Natural killer cell (primary cell): ENCODE measurements around the gene CERS6. TPM values are rescaled to one million over a fixed set of nuclear protein-coding genes. Genes with fewer than 3 reads are reported as not detected.

ENCODE experiments used
- ATAC-seq, 3 donors: fragments of 150-1000 bp in 2 of 3; fragments of 200-7000 bp in 1 of 3; cut with Tn5 transposase; 1 replicate in 1 of 3; 2 replicates in 2 of 3; pipeline ENCODE4 v1.10.0; 2021; ENCODE audit warnings: mild to moderate bottlenecking in 2 of 3, moderate library complexity in 2 of 3
- DNase-seq, 2 donors: peaks; one replicate each; pipeline versions ENCODE4 v3.0.0 to v3.0.0-alpha.2; 2013 to 2021; ENCODE audit warnings: mixed read lengths in 1 of 2
- H3K27ac ChIP-seq: one replicate; pipeline ENCODE4 v1.5.1; 2013; ENCODE audit warnings: mild to moderate bottlenecking, low read length
- H3K27me3 ChIP-seq: one replicate; pipeline ENCODE4 v1.6.1; 2013; ENCODE audit warnings: low read length; ENCODE audit not compliant: control insufficient read depth, insufficient read depth
- H3K36me3 ChIP-seq: one replicate; pipeline ENCODE4 v1.6.1; 2013; ENCODE audit warnings: low read length; ENCODE audit not compliant: control insufficient read depth, insufficient read depth
- H3K4me1 ChIP-seq: one replicate; pipeline ENCODE4 v1.6.1; 2013; ENCODE audit warnings: low read length; ENCODE audit not compliant: control insufficient read depth, insufficient read depth
- H3K4me3 ChIP-seq: one replicate; pipeline ENCODE4 v1.5.1; 2013; ENCODE audit warnings: low read length
- H3K9me3 ChIP-seq: one replicate; pipeline ENCODE4 v1.6.1; 2013; ENCODE audit warnings: low read length; ENCODE audit not compliant: control insufficient read depth, insufficient read depth
- H3K27ac Mint-ChIP-seq, 2 donors: one replicate each; pipeline ENCODE4 v1.8.0; 2022; ENCODE audit warnings: mild to moderate bottlenecking in 2 of 2, mixed read lengths in 2 of 2, moderate library complexity in 1 of 2
- H3K27me3 Mint-ChIP-seq, 2 donors: one replicate each; pipeline ENCODE4 v1.8.0; 2022; ENCODE audit warnings: low read depth in 2 of 2, mixed read lengths in 2 of 2
- H3K36me3 Mint-ChIP-seq: one replicate; pipeline ENCODE4 v1.8.0; 2022; ENCODE audit warnings: mixed read lengths
- H3K4me1 Mint-ChIP-seq, 2 donors: one replicate each; pipeline ENCODE4 v1.8.0; 2022; ENCODE audit warnings: mixed read lengths in 2 of 2
- H3K4me3 Mint-ChIP-seq: one replicate; pipeline ENCODE4 v1.8.0; 2022; ENCODE audit warnings: mild to moderate bottlenecking, moderate library complexity, mixed read lengths
- H3K9me3 Mint-ChIP-seq, 2 donors: one replicate each; pipeline ENCODE4 v1.8.0; 2022; ENCODE audit warnings: mixed read lengths in 2 of 2
- CTCF ChIP-seq: fragments of 200-600 bp; IDR thresholded peaks from one replicate; pipeline ENCODE4 v1.8.0; 2022; ENCODE audit warnings: antibody characterized with exemption
- WGBS: methylation state at CpG from one replicate; pipeline ENCODE4 v1.1.7; 2013; ENCODE audit warnings: missing lambda C conversion rate; ENCODE audit not compliant: insufficient coverage; 5-methylcytosine and 5-hydroxymethylcytosine counted together
- intact Hi-C: fragments of 100-400 bp; cut with micrococcal nuclease; formaldehyde crosslinking; loops from one replicate; pipeline ENCODE4 v1.14.2; 2022
- total RNA-seq, 4 donors: library from RNA; stranded (reverse); fragments of 120-200 nt in 1 of 4; gene quantifications; one replicate each; pipeline versions ENCODE4 v1.2.3 to v1.2.4, GENCODE V29; 2013 to 2022

CERS6 gene
- total RNA-seq, 3 donors from 2014 or later (not counting 1 experiment from before 2014, with no cell fraction given), result 9.1 to 13.5 (median 11.8) TPM

- H3K4me1 Mint-ChIP-seq, result peaks cover 22 to 39% of the 10 kb centered on the region in 2 donors
- H3K4me3 Mint-ChIP-seq, result no peak overlapping the region
- no peaks in the 10 kb centered on the region for H3K27me3 Mint-ChIP-seq
- no peaks in the 10 kb centered on the region for H3K36me3 Mint-ChIP-seq
- WGBS, result 29% methylated on average over 1 of the region's 1 CpG
- Histone ChIP-seq H3K27ac (no peak overlapping the region), H3K4me1 (no peaks in the 10 kb centered on the region), H3K27me3 (no peaks in the 10 kb centered on the region), H3K36me3 (no peaks in the 10 kb centered on the region), H3K9me3 (no peaks in the 10 kb centered on the region), H3K4me3 (no peak overlapping the region)
- intact Hi-C loops, result no loop called here
- peak overlapping the region; percentile 19 to 27 for H3K27ac Mint-ChIP-seq
- DNase-seq, result no peak
- no peaks in the 10 kb centered on the region for H3K9me3 Mint-ChIP-seq
- no peak for ATAC-seq
- TF ChIP-seq CTCF, result no peak
Observed at GRCh38 chr2:168594778-168595177, 138.7 kb downstream of the CERS6 start.

GRCh38 chr2:168596881-168597655, 141.0 kb downstream of the CERS6 start:
- no peaks in the 10 kb centered on the region for H3K27me3 Mint-ChIP-seq
- DNase-seq, result no peak
- Histone ChIP-seq H3K4me1 (no peaks in the 10 kb centered on the region), H3K27ac (no peak overlapping the region), H3K4me3 (no peak overlapping the region), H3K36me3 (no peaks in the 10 kb centered on the region), H3K27me3 (no peaks in the 10 kb centered on the region), H3K9me3 (no peaks in the 10 kb centered on the region)
- WGBS, result 90% methylated on average over 5 of the region's 6 CpGs
- H3K4me3 Mint-ChIP-seq, result no peak overlapping the region
- no peak for ATAC-seq
- intact Hi-C loops, result no loop called here
- no peak for TF ChIP-seq CTCF
- H3K27ac Mint-ChIP-seq, result no peak overlapping the region
- H3K36me3 Mint-ChIP-seq, result no peaks in the 10 kb centered on the region
- peaks cover 22 to 31% of the 10 kb centered on the region in 2 donors for H3K4me1 Mint-ChIP-seq
- H3K9me3 Mint-ChIP-seq, result no peaks in the 10 kb centered on the region

- H3K4me3 Mint-ChIP-seq, result no peak overlapping the region
- Histone ChIP-seq H3K9me3 (no peaks in the 10 kb centered on the region), H3K27ac (no peak overlapping the region), H3K36me3 (no peaks in the 10 kb centered on the region), H3K4me1 (no peaks in the 10 kb centered on the region), H3K27me3 (no peaks in the 10 kb centered on the region), H3K4me3 (no peak overlapping the region)
- no peaks in the 10 kb centered on the region for H3K27me3 Mint-ChIP-seq
- WGBS, result 100% methylated on average over 1 of the region's 1 CpG
- DNase-seq, result no peak
- H3K36me3 Mint-ChIP-seq, result peaks cover 4% of the 10 kb centered on the region
- intact Hi-C loops, result no loop called here
- H3K9me3 Mint-ChIP-seq, result peaks cover 0 to 3% of the 10 kb centered on the region in 2 donors
- peaks cover 21 to 29% of the 10 kb centered on the region in 2 donors for H3K4me1 Mint-ChIP-seq
- TF ChIP-seq CTCF, result no peak
- ATAC-seq, result no peak
- H3K27ac Mint-ChIP-seq, result no peak overlapping the region
Observed at GRCh38 chr2:168599738-168600137, 143.7 kb downstream of the CERS6 start.

- 100% methylated on average over 2 of the region's 2 CpGs for WGBS
- no peak overlapping the region for H3K27ac Mint-ChIP-seq
- DNase-seq (no peak), ATAC-seq (no peak)
- no peak for TF ChIP-seq CTCF
- Histone ChIP-seq H3K4me3 (no peak overlapping the region), H3K9me3 (peaks cover 11% of the 10 kb centered on the region), H3K4me1 (no peaks in the 10 kb centered on the region), H3K27ac (no peak overlapping the region), H3K27me3 (no peaks in the 10 kb centered on the region), H3K36me3 (no peaks in the 10 kb centered on the region)
- H3K27me3 Mint-ChIP-seq, result no peaks in the 10 kb centered on the region
- H3K4me3 Mint-ChIP-seq, result no peak overlapping the region
- peaks cover 17 to 21% of the 10 kb centered on the region in 2 donors for H3K4me1 Mint-ChIP-seq
- peaks cover 11% of the 10 kb centered on the region for H3K36me3 Mint-ChIP-seq
- H3K9me3 Mint-ChIP-seq, result peaks cover 3 to 7% of the 10 kb centered on the region in 2 donors
- intact Hi-C loops, result no loop called here
Observed at GRCh38 chr2:168600949-168601348, 144.9 kb downstream of the CERS6 start.
